ENCODE results near the gene ATG10. TPM values are rescaled to one million over a fixed set of nuclear protein-coding genes. Genes with fewer than 3 reads are reported as not detected.

The ATG10 gene
- polyA plus RNA-seq, 1 donor from 2014 or later, result 12.1 TPM

GRCh38 chr5:82054004-82054710 lies 82.3 kb downstream of the ATG10 start:
- Histone ChIP-seq H3K79me2 (replicated peaks; ENCODE audit: insufficient read depth, low read length) (no peaks in the 10 kb centered on the region), H4K20me1 (ENCODE audit: insufficient read depth) (no peaks in the 10 kb centered on the region), H3K9me3 (ENCODE audit: low read length) (no peaks in the 10 kb centered on the region), H3F3A (ENCODE audit: insufficient read depth, low read length, poor library complexity, severe bottlenecking) (no peaks in the 10 kb centered on the region), H2AFZ (ENCODE audit: low read depth, low read length) (no peak overlapping the region), H3K9me2 (ENCODE audit: insufficient read depth, low read length) (no peaks in the 10 kb centered on the region), H3K4me3 (ENCODE audit: low read length) (no peak overlapping the region), H3K27me3 (ENCODE audit: insufficient read depth, low read depth, low read length) (no peaks in the 10 kb centered on the region), H3K4me2 (ENCODE audit: low read length) (no peak overlapping the region), H3K36me3 (ENCODE audit: insufficient read depth, low read length) (no peaks in the 10 kb centered on the region), H3K9ac (ENCODE audit: low read length) (no peak overlapping the region), H3K27ac (ENCODE audit: low read length) (no peak overlapping the region)
- TF ChIP-seq POLR2AphosphoS5 (IDR thresholded peaks at IDR 0.05), result no peak
- no peak for TF ChIP-seq TAF1 (IDR thresholded peaks at IDR 0.05; ENCODE audit: low read depth)
- no peak for TF ChIP-seq MXI1 (conservative IDR thresholded peaks at IDR 0.05; ENCODE audit: poor library complexity, severe bottlenecking)
- TF ChIP-seq CTCF (IDR thresholded peaks at IDR 0.05; ENCODE audit: poor library complexity, severe bottlenecking), result no peak
- TF ChIP-seq EP300 (conservative IDR thresholded peaks at IDR 0.05; ENCODE audit: poor library complexity, severe bottlenecking), result no peak

- no peaks in the 10 kb centered on the region for H4K20me1 ChIP-seq (ENCODE audit: insufficient read depth)
- no peak overlapping the region for H3K9ac ChIP-seq (ENCODE audit: low read length)
- TF ChIP-seq REST (IDR thresholded peaks at IDR 0.05; ENCODE audit: borderline replicate concordance) (no peak), POLR2AphosphoS5 (IDR thresholded peaks at IDR 0.05) (no peak)
- H3K27me3 ChIP-seq (ENCODE audit: insufficient read depth, low read depth, low read length), result no peaks in the 10 kb centered on the region
- H3K4me2 ChIP-seq (ENCODE audit: low read length), result no peak overlapping the region
- H3K79me2 ChIP-seq (replicated peaks; ENCODE audit: insufficient read depth, low read length), result no peaks in the 10 kb centered on the region
- H3K27ac ChIP-seq (ENCODE audit: low read length), result no peak overlapping the region
- H3K9me3 ChIP-seq (ENCODE audit: low read length), result no peaks in the 10 kb centered on the region
- no peak overlapping the region for H2AFZ ChIP-seq (ENCODE audit: low read depth, low read length)
- H3K36me3 ChIP-seq (ENCODE audit: insufficient read depth, low read length), result no peaks in the 10 kb centered on the region
- no peaks in the 10 kb centered on the region for H3F3A ChIP-seq (ENCODE audit: insufficient read depth, low read length, poor library complexity, severe bottlenecking)
- no peak overlapping the region for H3K4me3 ChIP-seq (ENCODE audit: low read length)
- H3K9me2 ChIP-seq (ENCODE audit: insufficient read depth, low read length), result no peaks in the 10 kb centered on the region
Observed at GRCh38 chr5:82057051-82057450, 85.2 kb downstream of the ATG10 start.

GRCh38 chr5:82058710-82059109 lies 86.9 kb downstream of the ATG10 start:
- Histone ChIP-seq H3K4me2 (ENCODE audit: low read length) (no peak overlapping the region), H3K79me2 (replicated peaks; ENCODE audit: insufficient read depth, low read length) (no peaks in the 10 kb centered on the region), H3K9ac (ENCODE audit: low read length) (no peak overlapping the region), H3K36me3 (ENCODE audit: insufficient read depth, low read length) (no peaks in the 10 kb centered on the region), H3K9me2 (ENCODE audit: insufficient read depth, low read length) (no peaks in the 10 kb centered on the region), H3K4me3 (ENCODE audit: low read length) (no peak overlapping the region), H3K9me3 (ENCODE audit: low read length) (no peaks in the 10 kb centered on the region), H3F3A (ENCODE audit: insufficient read depth, low read length, poor library complexity, severe bottlenecking) (no peaks in the 10 kb centered on the region), H3K27ac (ENCODE audit: low read length) (no peak overlapping the region), H3K27me3 (ENCODE audit: insufficient read depth, low read depth, low read length) (no peaks in the 10 kb centered on the region), H2AFZ (ENCODE audit: low read depth, low read length) (no peak overlapping the region), H4K20me1 (ENCODE audit: insufficient read depth) (no peaks in the 10 kb centered on the region)
- TF ChIP-seq RAD21 (conservative IDR thresholded peaks at IDR 0.05), result no peak
- TF ChIP-seq MXI1 (conservative IDR thresholded peaks at IDR 0.05; ENCODE audit: poor library complexity, severe bottlenecking), result no peak
- no peak for TF ChIP-seq CTCF (IDR thresholded peaks at IDR 0.05; ENCODE audit: poor library complexity, severe bottlenecking)
- no peak for TF ChIP-seq EP300 (conservative IDR thresholded peaks at IDR 0.05; ENCODE audit: poor library complexity, severe bottlenecking)
- TF ChIP-seq SMC3 (conservative IDR thresholded peaks at IDR 0.05; ENCODE audit: poor library complexity), result no peak
- no peak for TF ChIP-seq POLR2AphosphoS5 (IDR thresholded peaks at IDR 0.05)

Data from neural cell (in vitro differentiated cells).